Panc1 (cell line): ENCODE measurements around the gene ECI1.

Experiments used
- CTCF ChIP-seq: fragments of 450-650 bp; IDR thresholded peaks from 2 replicates; pipeline ENCODE4 v1.5.1; 2017; ENCODE audit warnings: mild to moderate bottlenecking
- POLR2AphosphoS5 ChIP-seq: IDR thresholded peaks from 2 replicates; pipeline ENCODE4 v1.6.1; 2012; ENCODE audit warnings: mild to moderate bottlenecking, low read depth, low read length, moderate library complexity
- TCF7L2 ChIP-seq: IDR thresholded peaks from 2 replicates; pipeline ENCODE4 v1.6.1; 2011; ENCODE audit warnings: mild to moderate bottlenecking, low read depth, low read length, inconsistent platforms

GRCh38 chr16:2207872-2208271, 43.5 kb downstream of the ECI1 start:
- TF ChIP-seq CTCF = no peak
- no peak for TF ChIP-seq TCF7L2
- no peak for TF ChIP-seq POLR2AphosphoS5
